Mesenchymal stem cell (in vitro differentiated cells and primary cell): Measurements from ENCODE around the gene AEN.
"Not testable (repeated sequence)": the region's sequence is repeated elsewhere in the genome, so short reads cannot be mapped to it uniquely, and the experiment has no call there.

Experiments used
- DNase-seq: peaks from one replicate; pipeline ENCODE4 v3.0.0-alpha.2; 2013
- H2AFZ ChIP-seq: one replicate; pipeline ENCODE4 v1.6.1; 2013; ENCODE audit warnings: low read depth, mild to moderate bottlenecking, control low read depth, inconsistent platforms, low read length, moderate library complexity
- H2AK5ac ChIP-seq: 2 replicates; pipeline ENCODE4 v1.6.1; 2013; ENCODE audit warnings: low read length, moderate library complexity, mild to moderate bottlenecking, inconsistent platforms; ENCODE audit not compliant: severe bottlenecking
- H2BK120ac ChIP-seq: one replicate; pipeline ENCODE4 v1.6.1; 2013; ENCODE audit warnings: low read depth, mild to moderate bottlenecking, inconsistent platforms, low read length, moderate library complexity
- H2BK12ac ChIP-seq, 2 experiments: one replicate each; pipeline ENCODE4 v1.6.1; 2013; ENCODE audit warnings: inconsistent platforms in 2 of 2, low read length in 2 of 2, mild to moderate bottlenecking in 2 of 2, moderate library complexity in 2 of 2, control low read depth in 1 of 2
- H2BK15ac ChIP-seq: one replicate; pipeline ENCODE4 v1.6.1; 2013; ENCODE audit warnings: mild to moderate bottlenecking, low read depth, inconsistent platforms; ENCODE audit not compliant: poor library complexity, severe bottlenecking
- H2BK5ac ChIP-seq: 2 replicates; pipeline ENCODE4 v1.6.1; 2013; ENCODE audit warnings: low read depth, mild to moderate bottlenecking, low read length, control low read depth, inconsistent platforms; ENCODE audit not compliant: poor library complexity, severe bottlenecking
- H3K14ac ChIP-seq, 2 experiments: one replicate each; pipeline ENCODE4 v1.6.1; 2013; ENCODE audit warnings: inconsistent platforms in 2 of 2, low read length in 2 of 2, control low read depth in 1 of 2, mild to moderate bottlenecking in 1 of 2, moderate library complexity in 1 of 2
- H3K18ac ChIP-seq, 2 experiments: one replicate each; pipeline ENCODE4 v1.6.1; 2013; ENCODE audit warnings: inconsistent platforms in 2 of 2, low read length in 2 of 2, control low read depth in 1 of 2, low read depth in 1 of 2, mild to moderate bottlenecking in 1 of 2
- H3K23ac ChIP-seq, 2 experiments: one replicate each; pipeline ENCODE4 v1.6.1; 2013; ENCODE audit warnings: inconsistent platforms in 2 of 2, low read length in 2 of 2, mild to moderate bottlenecking in 2 of 2, moderate library complexity in 2 of 2, control low read depth in 1 of 2
- H3K27ac ChIP-seq: 2 replicates; pipeline ENCODE4 v1.5.1; 2013; ENCODE audit warnings: mild to moderate bottlenecking, moderate library complexity, low read length, control low read depth, inconsistent platforms; ENCODE audit not compliant: poor library complexity, severe bottlenecking
- H3K27me3 ChIP-seq, 2 experiments: 2 replicates each; pipeline versions ENCODE4 v1.6.1 to v1.7.0; 2013; ENCODE audit warnings: low read length in 2 of 2, mild to moderate bottlenecking in 2 of 2, moderate library complexity in 2 of 2, control low read depth in 1 of 2, inconsistent platforms in 1 of 2; ENCODE audit not compliant: control insufficient read depth in 1 of 2, insufficient read depth in 1 of 2
- H3K36me3 ChIP-seq, 2 experiments: 2 replicates each; pipeline versions ENCODE4 v1.6.1 to v1.7.0; 2013; ENCODE audit warnings: low read length in 2 of 2, control low read depth in 1 of 2, inconsistent platforms in 1 of 2, low read depth in 1 of 2, mild to moderate bottlenecking in 1 of 2; ENCODE audit not compliant: insufficient read depth in 2 of 2, control insufficient read depth in 1 of 2
- H3K4ac ChIP-seq, 2 experiments: one replicate each; pipeline ENCODE4 v1.6.1; 2013; ENCODE audit warnings: inconsistent platforms in 2 of 2, low read length in 2 of 2, mild to moderate bottlenecking in 2 of 2, moderate library complexity in 2 of 2, control low read depth in 1 of 2, low read depth in 1 of 2
- H3K4me1 ChIP-seq: 2 replicates; pipeline ENCODE4 v1.6.1; 2013; ENCODE audit warnings: low read depth, low read length, control low read depth; ENCODE audit not compliant: control insufficient read depth, insufficient read depth
- H3K4me2 ChIP-seq: 2 replicates; pipeline ENCODE4 v1.6.1; 2013; ENCODE audit warnings: low read length, mild to moderate bottlenecking, inconsistent platforms; ENCODE audit not compliant: poor library complexity, severe bottlenecking
- H3K4me3 ChIP-seq, 2 experiments: 2 replicates each; pipeline versions ENCODE4 v1.5.1 to v1.7.0; 2013; ENCODE audit warnings: low read length in 2 of 2, mild to moderate bottlenecking in 2 of 2, control low read depth in 1 of 2, low read depth in 1 of 2; ENCODE audit not compliant: insufficient read depth in 1 of 2
- H3K79me1 ChIP-seq: replicated peaks from 2 replicates; pipeline ENCODE4 v1.6.1; 2013; ENCODE audit warnings: mild to moderate bottlenecking, control low read depth, low read length, inconsistent platforms; ENCODE audit not compliant: poor library complexity, severe bottlenecking
- H3K9ac ChIP-seq: 2 replicates; pipeline ENCODE4 v1.7.0; 2013; ENCODE audit warnings: mild to moderate bottlenecking, low read length, moderate library complexity
- H3K9me3 ChIP-seq: 2 replicates; pipeline ENCODE4 v1.7.0; 2013; ENCODE audit warnings: mild to moderate bottlenecking, low read length; ENCODE audit not compliant: control insufficient read depth
- H4K8ac ChIP-seq: one replicate; pipeline ENCODE4 v1.6.1; 2013; ENCODE audit warnings: inconsistent platforms, mild to moderate bottlenecking, low read length, moderate library complexity
- H4K91ac ChIP-seq: one replicate; pipeline ENCODE4 v1.6.1; 2013; ENCODE audit warnings: mild to moderate bottlenecking, low read length, inconsistent platforms
- WGBS: methylation state at CpG from one replicate; pipeline ENCODE4 v1.1.7; 2013; ENCODE audit warnings: mixed read lengths; 5-methylcytosine and 5-hydroxymethylcytosine counted together

The AEN gene

DNA sequence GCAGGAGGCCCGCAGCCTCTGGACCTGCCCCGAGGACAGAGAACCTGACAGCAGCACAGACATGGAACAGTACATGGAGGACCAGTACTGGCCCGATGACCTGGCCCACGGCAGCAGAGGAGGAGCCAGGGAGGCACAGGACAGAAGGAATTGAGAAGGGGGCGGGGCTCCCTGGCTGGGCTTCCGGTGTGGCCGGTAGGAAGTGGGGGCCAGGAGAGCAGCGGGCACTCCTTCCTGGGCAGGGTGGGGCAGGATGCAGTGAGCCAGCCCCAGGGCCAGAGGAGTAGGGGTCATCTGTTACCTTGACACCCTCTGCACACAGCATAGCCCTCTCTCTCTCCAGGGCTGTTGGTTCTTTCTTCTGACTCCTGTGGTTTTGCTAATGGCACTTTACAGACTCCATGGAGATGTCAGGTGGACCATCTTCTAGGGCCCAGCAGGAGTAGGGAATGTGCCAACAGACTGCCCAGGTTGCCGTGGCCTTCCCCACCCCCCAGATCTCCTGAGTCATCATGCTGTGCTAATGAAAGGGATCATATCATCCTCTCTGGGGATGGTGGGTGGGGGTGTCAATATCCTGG lies 9.1 kb downstream of the AEN start:
- no peak overlapping the region for H2AFZ ChIP-seq
- WGBS, result 81% methylated on average over 8 of the region's 9 CpGs
- H3K23ac ChIP-seq, result peak overlapping the region in 1 of 2 experiments; percentile 3
- H2BK120ac ChIP-seq, result no peak overlapping the region
- no peak overlapping the region for H3K4me2 ChIP-seq
- no peak overlapping the region for H4K91ac ChIP-seq
- no peaks in the 10 kb centered on the region for H3K9me3 ChIP-seq
- peaks cover 62 to 90% of the 10 kb centered on the region in 2 experiments for H3K36me3 ChIP-seq
- no peak overlapping the region for H2AK5ac ChIP-seq
- H2BK15ac ChIP-seq, result no peak overlapping the region
- H3K14ac ChIP-seq, result no peak overlapping the region
- H3K27ac ChIP-seq, result no peak overlapping the region
- H2BK12ac ChIP-seq, result peak overlapping the region in 1 of 2 experiments; percentile 26
- no peak overlapping the region for H3K4me3 ChIP-seq
- peaks cover 30% of the 10 kb centered on the region for H3K4me1 ChIP-seq
- H3K79me1 ChIP-seq, result peaks cover 16% of the 10 kb centered on the region
- DNase-seq, result no peak
- no peaks in the 10 kb centered on the region for H3K27me3 ChIP-seq
- no peak overlapping the region for H2BK5ac ChIP-seq
- H3K4ac ChIP-seq, result no peak overlapping the region
- H3K18ac ChIP-seq, result no peak overlapping the region
- H3K9ac ChIP-seq, result peak overlapping the region; percentile 11
- no peak overlapping the region for H4K8ac ChIP-seq

DNA sequence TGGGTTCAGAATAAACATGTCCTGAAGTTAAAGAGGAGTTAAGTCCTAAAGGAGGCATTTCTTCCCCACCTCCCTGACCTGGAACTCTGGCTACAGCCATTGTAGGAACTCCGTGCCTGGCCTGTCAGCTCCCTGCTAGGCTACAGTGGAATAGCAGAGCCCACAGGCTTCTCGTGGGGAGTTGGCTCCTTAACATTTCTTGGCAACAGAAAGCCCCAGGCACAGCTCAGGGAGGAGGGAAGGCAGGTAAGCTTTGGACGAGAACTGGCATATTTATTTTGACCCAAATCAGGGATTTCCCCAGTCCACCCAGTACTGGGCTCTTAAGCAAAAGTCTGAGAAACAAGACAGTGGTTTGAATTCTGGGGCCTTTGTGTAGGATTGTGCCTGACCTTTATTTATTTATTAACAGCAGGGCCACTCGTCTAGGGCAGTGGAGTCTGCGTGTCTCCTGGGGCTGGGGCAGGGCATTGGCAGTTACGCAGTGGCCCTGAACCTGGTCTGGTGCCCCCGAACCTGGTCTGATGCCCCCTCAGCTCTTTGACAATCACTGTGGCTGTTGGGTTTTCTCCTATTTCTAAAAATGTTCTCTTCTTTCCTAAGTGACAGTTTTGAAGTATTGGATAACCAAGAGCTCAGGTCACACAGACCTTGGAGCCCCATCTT lies 9.8 kb downstream of the AEN start:
- H2BK120ac ChIP-seq, result no peak overlapping the region
- WGBS, result 88% methylated on average over 7 of the region's 7 CpGs
- no peak overlapping the region for H3K18ac ChIP-seq
- no peaks in the 10 kb centered on the region for H3K27me3 ChIP-seq
- no peaks in the 10 kb centered on the region for H3K9me3 ChIP-seq
- no peak for DNase-seq
- no peak overlapping the region for H2BK15ac ChIP-seq
- H3K4me3 ChIP-seq, result no peak overlapping the region
- H3K4ac ChIP-seq, result no peak overlapping the region
- H3K9ac ChIP-seq, result peak overlapping the region; percentile 11
- no peak overlapping the region for H4K91ac ChIP-seq
- peaks cover 17% of the 10 kb centered on the region for H3K79me1 ChIP-seq
- peaks cover 29% of the 10 kb centered on the region for H3K4me1 ChIP-seq
- no peak overlapping the region for H2AK5ac ChIP-seq
- H2BK12ac ChIP-seq, result no peak overlapping the region
- H3K23ac ChIP-seq, result no peak overlapping the region
- no peak overlapping the region for H2AFZ ChIP-seq
- no peak overlapping the region for H4K8ac ChIP-seq
- H3K14ac ChIP-seq, result no peak overlapping the region
- H3K36me3 ChIP-seq, result peaks cover 63 to 94% of the 10 kb centered on the region in 2 experiments
- no peak overlapping the region for H2BK5ac ChIP-seq
- H3K27ac ChIP-seq, result peak overlapping the region; percentile 8
- H3K4me2 ChIP-seq, result no peak overlapping the region

DNA sequence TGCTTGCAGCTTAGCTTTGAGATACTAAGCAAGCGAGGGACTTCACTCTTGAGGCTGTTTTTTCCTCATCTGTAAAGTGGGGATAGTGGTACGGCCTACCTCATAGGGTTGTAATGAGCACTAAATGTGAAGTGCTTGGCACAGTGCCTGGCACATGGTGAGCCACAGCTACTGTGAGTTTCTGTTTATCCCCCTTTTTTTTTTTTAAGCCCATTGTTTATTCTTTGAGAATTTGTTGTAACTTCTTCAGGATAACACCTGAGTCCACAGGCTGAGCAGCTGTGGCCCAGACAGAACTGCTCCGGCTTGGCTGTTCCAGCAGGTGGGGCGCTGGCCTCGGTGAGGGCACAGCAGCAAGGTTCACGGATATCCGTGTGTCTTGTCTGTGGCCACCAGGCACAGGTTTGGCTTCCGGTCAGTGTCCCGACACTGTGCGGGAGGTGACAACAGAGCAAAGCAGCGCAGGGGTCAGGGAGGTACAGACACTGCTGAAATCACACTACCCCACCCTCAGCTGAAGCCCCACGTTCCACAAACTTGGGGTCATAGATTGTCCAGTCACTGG lies 10.4 kb downstream of the AEN start:
- Histone ChIP-seq H3K79me1 (peaks cover 20% of the 10 kb centered on the region), H3K14ac (no peak overlapping the region), H3K9ac (no peak overlapping the region), H4K91ac (no peak overlapping the region), H3K27me3 (no peaks in the 10 kb centered on the region), H3K36me3 (peaks cover 60 to 95% of the 10 kb centered on the region in 2 experiments), H2AK5ac (no peak overlapping the region), H2BK5ac (no peak overlapping the region), H3K4me3 (no peak overlapping the region), H3K4me2 (no peak overlapping the region), H3K23ac (no peak overlapping the region), H3K4me1 (peaks cover 25% of the 10 kb centered on the region), H2BK120ac (no peak overlapping the region), H3K4ac (no peak overlapping the region), H3K18ac (peak overlapping the region in 1 of 2 experiments; percentile 49), H2BK15ac (no peak overlapping the region), H2AFZ (no peak overlapping the region), H4K8ac (no peak overlapping the region), H3K27ac (no peak overlapping the region), H3K9me3 (no peaks in the 10 kb centered on the region), H2BK12ac (no peak overlapping the region)
- 99% methylated on average over 12 of the region's 12 CpGs for WGBS
- no peak for DNase-seq

DNA sequence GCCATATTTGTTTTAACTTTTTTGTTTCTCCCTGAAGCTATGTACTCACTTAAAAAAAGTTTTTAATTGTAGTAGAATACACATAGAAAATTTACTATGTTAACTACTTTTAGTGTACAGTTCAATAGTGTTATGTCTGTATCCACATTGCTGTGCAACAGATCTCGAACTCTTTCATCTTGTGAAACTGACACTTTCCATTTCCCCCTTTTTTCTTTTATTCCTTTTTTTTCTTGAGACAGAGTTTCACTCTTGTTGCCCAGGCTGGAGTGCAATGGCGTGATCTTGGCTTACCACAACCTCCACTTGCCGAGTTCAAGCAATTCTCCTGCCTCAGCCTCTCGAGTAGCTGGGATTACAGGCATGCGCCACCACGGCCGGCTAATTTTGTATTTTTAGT lies 11.7 kb downstream of the AEN start:
- H2BK12ac ChIP-seq, H3K9ac ChIP-seq, H4K91ac ChIP-seq, H2BK15ac ChIP-seq, H3K9me3 ChIP-seq, H3K4ac ChIP-seq, H3K4me3 ChIP-seq, H2AFZ ChIP-seq, H3K14ac ChIP-seq, H2BK5ac ChIP-seq, H3K27ac ChIP-seq, H3K23ac ChIP-seq, H3K4me2 ChIP-seq, H4K8ac ChIP-seq, H3K18ac ChIP-seq, DNase-seq, H3K27me3 ChIP-seq, H2BK120ac ChIP-seq, H2AK5ac ChIP-seq: not testable (repeated sequence)
- peaks cover 20% of the 10 kb centered on the region for H3K79me1 ChIP-seq
- peaks cover 27% of the 10 kb centered on the region for H3K4me1 ChIP-seq
- H3K36me3 ChIP-seq, result peaks cover 56 to 85% of the 10 kb centered on the region in 2 experiments
- WGBS, result 85% methylated on average over 3 of the region's 7 CpGs
